Measurements from ENCODE around the gene PDK2.

DNA sequence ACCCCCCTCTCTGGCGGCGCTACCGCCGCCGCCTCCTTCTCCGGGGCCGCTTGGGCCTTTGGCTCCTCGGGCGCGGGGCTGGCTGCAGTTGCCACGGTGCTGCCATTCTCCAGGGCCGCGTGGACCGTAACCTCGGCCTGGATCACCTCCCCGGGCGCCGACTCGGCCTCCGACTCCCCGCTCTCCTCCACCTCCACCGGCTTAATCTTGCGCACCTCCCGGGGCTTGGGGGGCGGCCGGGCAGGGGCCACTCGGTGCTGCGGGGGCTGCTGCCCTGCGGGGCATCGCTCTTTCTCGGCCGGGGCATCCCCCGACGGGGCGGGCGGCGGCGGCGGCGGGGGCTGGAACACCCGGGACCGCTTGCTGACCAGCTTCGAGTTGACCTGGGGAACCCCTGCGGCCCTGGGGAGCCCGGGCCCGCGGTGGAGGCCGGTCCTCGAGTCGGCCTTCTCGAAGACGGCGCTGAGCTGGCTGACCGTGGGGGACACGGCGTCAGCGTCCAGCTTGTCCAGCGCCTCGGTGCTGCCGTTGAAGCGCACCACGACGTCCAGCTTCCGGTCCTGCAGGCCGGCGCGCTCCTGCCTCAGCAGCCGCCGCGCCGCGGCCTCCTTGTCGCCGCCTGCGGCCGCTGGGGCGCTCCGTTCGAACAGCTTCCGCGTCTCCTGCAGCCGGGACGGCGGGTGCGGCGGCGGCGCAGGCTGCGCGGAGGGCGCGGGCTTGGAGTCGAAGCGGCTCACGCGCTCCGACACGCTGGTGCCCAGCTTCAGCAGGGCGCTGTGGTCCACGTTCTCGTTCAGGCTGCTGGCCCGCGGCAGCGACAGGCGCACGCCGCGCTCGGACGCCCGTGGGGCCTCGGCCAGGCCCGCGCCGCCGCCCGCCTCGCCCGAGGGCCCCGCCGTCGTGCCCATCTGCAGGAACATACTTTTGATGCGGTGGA lies 54.5 kb downstream of the PDK2 start:
- TF ChIP-seq CTCF (IDR thresholded peaks at IDR 0.05) (peak in 1 of 6 experiments; percentile 25), POLR2A (IDR thresholded peaks at IDR 0.05) (peak in 1 of 2 donors; percentile 27)
